ENCODE data around the gene NIT1.

The NIT1 gene

GRCh38 chr1:161162052-161162451, 44.1 kb downstream of the NIT1 start:
- Mint-ChIP-seq H3K27ac (peak overlapping the region; percentile 32), H3K4me1 (peaks cover 46% of the 10 kb centered on the region), H3K4me3 (no peak overlapping the region), H3K27me3 (no peaks in the 10 kb centered on the region), H3K9me3 (no peaks in the 10 kb centered on the region), H3K36me3 (peaks cover 22% of the 10 kb centered on the region)
- ATAC-seq (ENCODE audit: low read depth) (no peak), DNase-seq (ENCODE audit: low spot score in 2 of 2) (no peak)

DNA sequence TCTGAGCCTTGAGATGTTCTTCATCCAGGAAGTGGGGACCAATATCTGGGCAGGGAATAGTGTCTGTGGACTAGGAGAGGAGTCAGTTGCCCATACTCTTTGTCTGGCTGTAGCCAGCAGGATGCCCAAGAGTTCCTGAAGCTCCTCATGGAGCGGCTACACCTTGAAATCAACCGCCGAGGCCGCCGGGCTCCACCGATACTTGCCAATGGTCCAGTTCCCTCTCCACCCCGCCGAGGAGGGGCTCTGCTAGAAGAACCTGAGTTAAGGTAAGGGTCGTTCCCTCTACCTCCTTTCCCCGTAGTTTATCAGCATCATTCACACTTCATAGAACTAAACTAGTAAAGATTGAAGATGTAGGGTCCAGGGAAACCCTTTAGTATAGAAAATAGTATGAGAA, 44.9 kb downstream of the NIT1 start:
- DNase-seq (ENCODE audit: low spot score in 2 of 2) (no peak), ATAC-seq (ENCODE audit: low read depth) (no peak)
- H3K27ac Mint-ChIP-seq = peak overlapping the region; percentile 96
- H3K27me3 Mint-ChIP-seq = no peaks in the 10 kb centered on the region
- H3K9me3 Mint-ChIP-seq = no peaks in the 10 kb centered on the region
- peaks cover 20% of the 10 kb centered on the region for H3K36me3 Mint-ChIP-seq
- no peak overlapping the region for H3K4me3 Mint-ChIP-seq
- peaks cover 49% of the 10 kb centered on the region for H3K4me1 Mint-ChIP-seq

- DNase-seq (ENCODE audit: low spot score in 2 of 2) = no peak
- peaks cover 47% of the 10 kb centered on the region for H3K4me1 Mint-ChIP-seq
- no peak for ATAC-seq (ENCODE audit: low read depth)
- no peak overlapping the region for H3K4me3 Mint-ChIP-seq
- H3K27me3 Mint-ChIP-seq = no peaks in the 10 kb centered on the region
- peaks cover 14% of the 10 kb centered on the region for H3K36me3 Mint-ChIP-seq
- no peaks in the 10 kb centered on the region for H3K9me3 Mint-ChIP-seq
- H3K27ac Mint-ChIP-seq = peak overlapping the region; percentile 96
These were observed 45.9 kb downstream of the NIT1 start for GRCh38 chr1:161163793-161164192.

DNA sequence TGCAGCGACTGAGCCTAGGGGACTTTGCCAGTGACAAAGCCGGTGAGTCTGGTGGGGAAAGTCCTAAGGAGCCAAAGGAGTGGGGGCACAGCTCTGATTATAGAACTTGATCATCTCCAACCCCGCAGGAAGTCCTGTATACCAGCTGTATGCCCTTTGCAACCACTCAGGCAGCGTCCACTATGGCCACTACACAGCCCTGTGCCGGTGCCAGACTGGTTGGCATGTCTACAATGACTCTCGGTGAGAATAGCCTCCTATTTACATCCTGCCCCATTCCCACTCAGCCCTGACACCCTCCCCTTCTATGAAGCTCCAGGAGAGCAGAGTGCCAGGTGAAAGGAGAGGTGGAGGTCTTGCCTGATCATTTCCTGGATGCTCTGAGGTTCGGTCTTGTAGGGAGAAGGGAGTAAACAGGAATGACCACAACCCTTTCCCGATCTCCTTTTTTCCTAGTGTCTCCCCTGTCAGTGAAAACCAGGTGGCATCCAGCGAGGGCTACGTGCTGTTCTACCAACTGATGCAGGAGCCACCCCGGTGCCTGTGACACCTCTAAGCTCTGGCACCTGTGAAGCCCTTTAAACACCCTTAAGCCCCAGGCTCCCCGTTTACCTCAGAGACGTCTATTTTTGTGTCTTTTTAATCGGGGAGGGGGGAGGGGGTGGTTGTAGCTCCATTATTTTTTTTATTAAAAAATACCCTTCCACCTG, 47.2 kb downstream of the NIT1 start:
- H3K9me3 Mint-ChIP-seq = no peaks in the 10 kb centered on the region
- H3K4me1 Mint-ChIP-seq = peaks cover 38% of the 10 kb centered on the region
- peak overlapping the region; percentile 96 for H3K27ac Mint-ChIP-seq
- H3K36me3 Mint-ChIP-seq = peaks cover 19% of the 10 kb centered on the region
- no peaks in the 10 kb centered on the region for H3K27me3 Mint-ChIP-seq
- no peak for DNase-seq (ENCODE audit: low spot score in 2 of 2)
- H3K4me3 Mint-ChIP-seq = peak overlapping the region; percentile 54
- ATAC-seq (ENCODE audit: low read depth) = no peak

DNA sequence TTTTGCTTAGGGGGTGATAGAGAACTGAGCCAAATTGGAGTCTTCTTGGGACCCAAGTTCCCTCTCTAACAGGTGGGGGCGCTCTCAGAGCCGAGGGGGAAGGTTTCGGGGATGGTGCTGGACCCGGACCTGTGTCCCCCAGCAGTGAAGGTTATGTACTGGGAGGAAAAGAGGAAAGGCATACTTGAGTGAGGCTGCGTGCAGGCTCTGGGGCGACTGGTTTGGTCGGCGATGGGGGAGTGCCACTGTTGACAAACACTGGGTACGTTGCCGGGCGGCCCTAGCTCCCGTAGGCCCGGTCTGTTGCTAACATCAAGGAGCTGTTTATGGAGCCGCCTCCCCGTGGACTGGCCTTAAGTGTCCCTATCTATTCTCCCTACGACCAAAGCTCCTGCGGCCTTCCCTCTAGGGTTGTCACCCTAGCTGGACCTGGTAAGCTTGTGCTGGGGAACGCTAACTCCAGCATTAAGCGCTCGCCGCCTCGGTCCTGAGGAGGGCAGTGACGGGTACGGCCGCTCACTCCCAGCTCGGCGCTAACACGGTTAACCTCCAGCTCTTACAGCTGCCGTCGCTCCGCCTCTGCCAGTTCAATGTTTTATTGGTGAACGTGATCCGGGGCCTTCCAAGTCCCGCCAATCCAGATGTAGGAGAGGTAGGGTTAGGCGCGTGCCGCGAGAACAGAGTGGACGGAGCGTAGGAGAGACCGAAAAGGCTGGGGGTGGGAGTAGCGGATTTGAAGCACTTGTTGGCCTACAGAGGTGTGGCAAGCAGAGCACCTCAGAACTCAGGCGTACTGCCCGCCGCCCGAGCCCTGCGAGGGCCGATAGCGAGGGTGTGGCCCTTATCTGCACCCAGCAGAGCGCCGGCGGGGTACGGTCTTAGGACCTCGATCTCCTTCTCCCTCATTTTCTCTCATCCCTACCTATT, 48.1 kb downstream of the NIT1 start, which contains the start of gene PPOX:
TSS of gene PPOX (plus strand) at position 685 of the 927 bp plus-strand sequence. CDS start 422 bp downstream, outside the sequence.
- Mint-ChIP-seq H3K4me1 (peaks cover 35% of the 10 kb centered on the region), H3K4me3 (peak within 1 kb of the TSS; percentile 84), H3K27ac (peak within 1 kb of the TSS; percentile 96), H3K9me3 (no peaks in the 10 kb centered on the region), H3K36me3 (peaks cover 19% of the 10 kb centered on the region), H3K27me3 (no peaks in the 10 kb centered on the region)
- ATAC-seq (ENCODE audit: low read depth) = peak; percentile 88
- DNase-seq (ENCODE audit: low spot score in 2 of 2) = peak; percentile 82 to 90

DNA sequence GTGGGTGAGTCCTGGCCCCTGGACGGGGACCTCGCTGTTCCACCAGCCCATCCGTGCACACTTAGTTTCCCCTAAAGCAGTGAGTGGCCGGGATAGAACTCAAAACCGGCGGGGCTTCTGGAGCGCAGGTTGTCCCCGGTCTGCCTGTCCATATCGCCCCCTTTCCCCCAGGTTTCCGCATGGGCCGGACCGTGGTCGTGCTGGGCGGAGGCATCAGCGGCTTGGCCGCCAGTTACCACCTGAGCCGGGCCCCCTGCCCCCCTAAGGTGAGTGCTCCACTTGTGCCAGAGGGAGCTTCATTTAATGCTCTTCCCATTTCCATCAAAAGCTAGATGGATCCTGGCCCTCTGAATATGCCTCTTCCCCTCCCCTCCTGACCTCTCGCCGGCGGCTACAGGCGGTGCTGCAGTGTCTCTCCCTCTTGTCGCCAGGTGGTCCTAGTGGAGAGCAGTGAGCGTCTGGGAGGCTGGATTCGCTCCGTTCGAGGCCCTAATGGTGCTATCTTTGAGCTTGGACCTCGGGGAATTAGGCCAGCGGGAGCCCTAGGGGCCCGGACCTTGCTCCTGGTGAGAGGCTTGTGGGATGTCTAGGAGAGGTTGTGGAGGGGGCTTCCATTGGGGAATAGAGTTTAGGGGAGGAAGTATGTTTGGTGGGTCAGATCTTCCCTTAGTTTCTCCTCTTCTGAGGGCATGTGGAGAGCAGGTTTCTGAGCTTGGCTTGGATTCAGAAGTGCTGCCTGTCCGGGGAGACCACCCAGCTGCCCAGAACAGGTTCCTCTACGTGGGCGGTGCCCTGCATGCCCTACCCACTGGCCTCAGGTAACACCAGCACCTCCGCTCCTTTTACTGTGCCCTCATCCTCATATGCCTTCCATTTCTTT, 49.0 kb downstream of the NIT1 start:
- no peak for ATAC-seq (ENCODE audit: low read depth)
- no peak for DNase-seq (ENCODE audit: low spot score in 2 of 2)
- H3K4me3 Mint-ChIP-seq = peak overlapping the region; percentile 84
- no peaks in the 10 kb centered on the region for H3K9me3 Mint-ChIP-seq
- H3K27me3 Mint-ChIP-seq = no peaks in the 10 kb centered on the region
- H3K4me1 Mint-ChIP-seq = peaks cover 26% of the 10 kb centered on the region
- H3K27ac Mint-ChIP-seq = peak overlapping the region; percentile 96
- peaks cover 19% of the 10 kb centered on the region for H3K36me3 Mint-ChIP-seq

DNA sequence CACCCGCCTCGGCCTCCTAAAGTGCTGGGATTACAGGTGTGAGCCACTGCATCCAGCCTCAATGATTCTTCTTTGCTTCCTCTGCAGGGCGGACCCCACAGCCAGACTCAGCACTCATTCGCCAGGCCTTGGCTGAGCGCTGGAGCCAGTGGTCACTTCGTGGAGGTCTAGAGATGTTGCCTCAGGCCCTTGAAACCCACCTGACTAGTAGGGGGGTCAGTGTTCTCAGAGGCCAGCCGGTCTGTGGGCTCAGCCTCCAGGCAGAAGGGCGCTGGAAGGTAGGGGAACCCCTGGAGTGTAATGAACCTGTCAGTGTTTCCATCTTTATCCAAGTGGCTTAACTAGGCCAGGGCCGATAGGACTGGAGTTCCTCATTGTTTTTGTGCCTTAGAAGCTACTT, 51.0 kb downstream of the NIT1 start:
- H3K4me3 Mint-ChIP-seq = no peak overlapping the region
- no peak overlapping the region for H3K27ac Mint-ChIP-seq
- no peaks in the 10 kb centered on the region for H3K9me3 Mint-ChIP-seq
- ATAC-seq (ENCODE audit: low read depth) = no peak
- no peaks in the 10 kb centered on the region for H3K27me3 Mint-ChIP-seq
- no peak for DNase-seq (ENCODE audit: low spot score in 2 of 2)
- H3K36me3 Mint-ChIP-seq = peaks cover 24% of the 10 kb centered on the region
- H3K4me1 Mint-ChIP-seq = peaks cover 18% of the 10 kb centered on the region

Measured in memory B cell (primary cell).